Calu3 (cell line): ENCODE results near the gene ZBTB38. TPM values are rescaled to one million over a fixed set of nuclear protein-coding genes. Genes with fewer than 3 reads are reported as not detected.

Source experiments
- BruUV-seq: library from RNA; stranded (reverse); fragments of 400-500 nt; replicated peaks from 2 replicates; lab custom pipeline; 2021; lab: Mats Ljungman, UMichigan
- CTCF ChIA-PET: fragments of 300-600 bp; sonication (Branson Sonifier 250); formaldehyde crosslinking; loops from one replicate; lab custom pipeline; 2022; ENCODE audit warnings: antibody characterized with exemption; lab: Charles Lee
- DNase-seq: peaks from one replicate; pipeline ENCODE4 v3.0.0; 2022
- H3K27ac Mint-ChIP-seq: one replicate; pipeline ENCODE4 v1.8.0; 2022; ENCODE audit warnings: mixed read lengths; ENCODE audit not compliant: unreplicated experiment
- H3K27me3 Mint-ChIP-seq: one replicate; pipeline ENCODE4 v1.8.0; 2022; ENCODE audit warnings: mixed read lengths; ENCODE audit not compliant: unreplicated experiment
- H3K36me3 Mint-ChIP-seq: one replicate; pipeline ENCODE4 v1.8.0; 2022; ENCODE audit warnings: mild to moderate bottlenecking, moderate library complexity, mixed read lengths; ENCODE audit not compliant: insufficient read depth, unreplicated experiment
- H3K4me1 Mint-ChIP-seq: one replicate; pipeline ENCODE4 v1.8.0; 2022; ENCODE audit warnings: mild to moderate bottlenecking, low read depth, mixed read lengths; ENCODE audit not compliant: unreplicated experiment
- H3K4me3 Mint-ChIP-seq: one replicate; pipeline ENCODE4 v1.8.0; 2022; ENCODE audit warnings: mild to moderate bottlenecking, low read depth, moderate library complexity, mixed read lengths; ENCODE audit not compliant: unreplicated experiment
- H3K9me3 Mint-ChIP-seq: one replicate; pipeline ENCODE4 v1.8.0; 2022; ENCODE audit warnings: low read depth, mixed read lengths; ENCODE audit not compliant: unreplicated experiment
- intact Hi-C: fragments of 100-400 bp; cut with micrococcal nuclease; formaldehyde crosslinking; loops from one replicate; pipeline ENCODE4 v1.10.0; 2022; ENCODE audit not compliant: unreplicated experiment
- total RNA-seq: library from RNA; stranded (reverse); gene quantifications from 2 replicates; pipeline ENCODE4 v1.2.3, GENCODE V29; 2022
- TF ChIP-seq, protein P1 (sequence below): fragments of 200-600 bp; IDR thresholded peaks from one replicate; pipeline ENCODE4 v1.8.0; 2022; ENCODE audit warnings: antibody characterized with exemption; ENCODE audit not compliant: unreplicated experiment

Gene ZBTB38
- total RNA-seq, 1 experiment from 2014 or later: 95.9 TPM

DNA sequence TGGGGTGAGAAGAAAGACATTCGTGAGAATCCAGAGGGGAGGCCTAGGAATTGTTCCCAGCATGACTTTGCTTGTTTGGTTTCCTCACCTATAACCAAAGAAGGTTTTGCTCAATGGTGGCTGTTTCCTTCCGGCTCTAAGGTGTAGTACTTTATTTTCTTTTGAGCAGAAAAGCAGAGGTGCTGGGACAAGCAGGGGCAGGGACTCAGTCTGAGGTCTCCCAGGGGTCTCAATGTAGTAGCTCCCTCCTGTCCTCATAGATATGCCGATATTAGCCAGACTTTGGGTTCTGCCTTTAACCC, 41.6 kb downstream of the ZBTB38 start:
- no peak for DNase-seq
- CTCF ChIA-PET: interaction anchor here (0.9 to 1.1 kb wide), 2 partner anchors 98 to 108 kb away, joined by 3 read pairs; no protein-coding TSS in a partner anchor
- no peak overlapping the region for H3K4me3 Mint-ChIP-seq
- no TSS peak for BruUV-seq
- H3K36me3 Mint-ChIP-seq: peaks cover 10% of the 10 kb centered on the region
- H3K27me3 Mint-ChIP-seq: no peaks in the 10 kb centered on the region
- TF ChIP-seq, protein P1, sequence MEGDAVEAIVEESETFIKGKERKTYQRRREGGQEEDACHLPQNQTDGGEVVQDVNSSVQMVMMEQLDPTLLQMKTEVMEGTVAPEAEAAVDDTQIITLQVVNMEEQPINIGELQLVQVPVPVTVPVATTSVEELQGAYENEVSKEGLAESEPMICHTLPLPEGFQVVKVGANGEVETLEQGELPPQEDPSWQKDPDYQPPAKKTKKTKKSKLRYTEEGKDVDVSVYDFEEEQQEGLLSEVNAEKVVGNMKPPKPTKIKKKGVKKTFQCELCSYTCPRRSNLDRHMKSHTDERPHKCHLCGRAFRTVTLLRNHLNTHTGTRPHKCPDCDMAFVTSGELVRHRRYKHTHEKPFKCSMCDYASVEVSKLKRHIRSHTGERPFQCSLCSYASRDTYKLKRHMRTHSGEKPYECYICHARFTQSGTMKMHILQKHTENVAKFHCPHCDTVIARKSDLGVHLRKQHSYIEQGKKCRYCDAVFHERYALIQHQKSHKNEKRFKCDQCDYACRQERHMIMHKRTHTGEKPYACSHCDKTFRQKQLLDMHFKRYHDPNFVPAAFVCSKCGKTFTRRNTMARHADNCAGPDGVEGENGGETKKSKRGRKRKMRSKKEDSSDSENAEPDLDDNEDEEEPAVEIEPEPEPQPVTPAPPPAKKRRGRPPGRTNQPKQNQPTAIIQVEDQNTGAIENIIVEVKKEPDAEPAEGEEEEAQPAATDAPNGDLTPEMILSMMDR: no peak
- intact Hi-C loops: no loop called here
- H3K9me3 Mint-ChIP-seq: no peaks in the 10 kb centered on the region
- H3K4me1 Mint-ChIP-seq: peaks cover 22% of the 10 kb centered on the region
- no peak overlapping the region for H3K27ac Mint-ChIP-seq

DNA sequence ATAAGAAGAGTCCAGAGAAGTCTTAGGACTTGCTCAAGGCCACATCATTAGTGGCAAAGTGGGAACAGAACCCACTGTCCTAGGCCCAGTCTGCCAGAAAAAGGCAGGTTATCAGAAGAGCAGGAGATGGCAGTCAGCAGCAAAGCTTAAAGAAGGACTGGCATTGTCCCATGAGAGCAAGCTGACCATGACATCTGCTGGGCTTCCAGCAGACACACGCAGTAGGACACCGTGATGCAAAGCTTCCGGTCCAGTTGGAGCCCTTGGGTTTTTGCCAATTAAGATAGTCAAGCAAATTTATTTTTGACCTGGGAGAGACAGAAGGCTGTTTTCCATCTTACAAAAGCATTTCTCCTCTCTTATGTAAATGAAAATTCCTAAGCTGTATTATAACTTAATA, 42.1 kb downstream of the ZBTB38 start:
- no peaks in the 10 kb centered on the region for H3K9me3 Mint-ChIP-seq
- CTCF ChIA-PET: interaction anchor here (0.9 to 1.5 kb wide), 5 partner anchors 26 to 108 kb away, joined by 3 to 5 read pairs (median 3); no protein-coding TSS in a partner anchor
- intact Hi-C loops: no loop called here
- TF ChIP-seq, protein P1: no peak
- peaks cover 5% of the 10 kb centered on the region for H3K36me3 Mint-ChIP-seq
- peaks cover 22% of the 10 kb centered on the region for H3K4me1 Mint-ChIP-seq
- H3K4me3 Mint-ChIP-seq: no peak overlapping the region
- DNase-seq: no peak
- no peak overlapping the region for H3K27ac Mint-ChIP-seq
- no TSS peak for BruUV-seq
- H3K27me3 Mint-ChIP-seq: no peaks in the 10 kb centered on the region

DNA sequence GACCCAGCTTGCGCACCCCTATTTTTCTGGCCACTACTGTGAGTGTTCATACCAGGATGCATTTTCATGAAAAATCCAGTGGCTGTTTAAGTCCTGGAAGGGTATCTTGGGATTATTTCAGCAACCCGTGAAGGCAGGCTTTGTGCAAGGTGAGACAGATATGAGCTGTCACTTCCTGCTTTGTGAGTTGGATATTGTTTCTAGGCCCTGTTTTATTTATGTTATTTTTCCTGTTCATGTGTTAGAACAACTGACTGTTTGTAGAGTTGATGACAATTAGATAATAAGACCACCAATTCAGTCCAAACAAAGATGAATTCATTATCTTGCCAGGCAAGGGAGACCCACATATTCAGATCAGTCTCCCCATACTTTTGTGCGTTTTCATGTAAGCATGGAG, 42.5 kb downstream of the ZBTB38 start:
- DNase-seq: no peak

DNA sequence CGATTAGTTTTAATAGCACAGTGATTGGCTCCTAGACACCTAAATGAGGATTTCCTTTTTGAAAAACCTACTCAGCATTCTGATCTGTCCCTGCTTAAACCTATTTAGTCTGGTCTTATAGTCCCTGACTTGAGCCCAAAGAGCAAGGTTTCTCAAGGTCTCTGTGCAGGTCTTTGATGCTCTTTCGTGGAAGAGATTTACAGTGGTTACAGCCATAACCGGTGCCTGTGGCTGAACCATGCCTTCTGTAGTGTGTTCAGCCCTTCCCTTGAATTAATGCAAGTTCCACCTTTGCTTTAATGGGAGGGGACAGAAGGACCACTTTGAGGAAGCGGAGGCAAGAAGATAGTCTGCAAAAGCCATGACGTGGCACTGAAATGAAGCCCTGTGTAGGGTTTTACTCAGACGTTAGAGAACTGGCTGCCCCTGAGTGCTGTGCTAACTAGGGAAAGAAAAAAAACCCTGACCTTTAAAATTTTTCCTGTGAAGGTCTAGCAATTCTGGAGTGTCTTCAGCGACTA, 43.0 kb downstream of the ZBTB38 start:
- TF ChIP-seq, protein P1: no peak
- DNase-seq: no peak
- BruUV-seq: no TSS peak
- H3K4me3 Mint-ChIP-seq: no peak overlapping the region
- CTCF ChIA-PET: interaction anchor here (0.6 to 1.5 kb wide), 4 partner anchors 25 to 120 kb away, joined by 3 to 5 read pairs (median 4); no protein-coding TSS in a partner anchor
- peaks cover 22% of the 10 kb centered on the region for H3K4me1 Mint-ChIP-seq
- peaks cover under 1% of the 10 kb centered on the region for H3K36me3 Mint-ChIP-seq
- no peaks in the 10 kb centered on the region for H3K27me3 Mint-ChIP-seq
- no peak overlapping the region for H3K27ac Mint-ChIP-seq
- no peaks in the 10 kb centered on the region for H3K9me3 Mint-ChIP-seq
- intact Hi-C loops: no loop called here

More for the DNA sequence above, 42.5 kb downstream of the ZBTB38 start:
- H3K27me3 Mint-ChIP-seq: no peaks in the 10 kb centered on the region
- no peak overlapping the region for H3K4me3 Mint-ChIP-seq
- H3K9me3 Mint-ChIP-seq: no peaks in the 10 kb centered on the region
- peaks cover 5% of the 10 kb centered on the region for H3K36me3 Mint-ChIP-seq
- peaks cover 22% of the 10 kb centered on the region for H3K4me1 Mint-ChIP-seq
- BruUV-seq: no TSS peak
- intact Hi-C loops: no loop called here
- TF ChIP-seq, protein P1: no peak
- CTCF ChIA-PET: interaction anchor here (0.6 to 1.5 kb wide), 5 partner anchors 26 to 120 kb away, joined by 3 to 5 read pairs (median 3); no protein-coding TSS in a partner anchor
- no peak overlapping the region for H3K27ac Mint-ChIP-seq
